ENCODE data around the gene FOXK1. TPM values are rescaled to one million over a fixed set of nuclear protein-coding genes. Genes with fewer than 3 reads are reported as not detected.

The FOXK1 gene
- total and polyA plus RNA-seq, 9 donors = 5.8 to 43.9 (median 32.6) TPM

- Histone ChIP-seq H3K27ac (no peak overlapping the region), H3K4me3 (no peak overlapping the region), H3K27me3 (no peaks in the 10 kb centered on the region), H3K4me1 (ENCODE audit: insufficient read depth) (no peaks in the 10 kb centered on the region), H3K9me3 (no peaks in the 10 kb centered on the region), H3K36me3 (no peaks in the 10 kb centered on the region)
- DNase-seq = no peak
- TF ChIP-seq EP300 (IDR thresholded peaks at IDR 0.05) (no peak), POLR2A (IDR thresholded peaks at IDR 0.05) (no peak), CTCF (IDR thresholded peaks at IDR 0.05) (no peak)
- intact Hi-C loops (cut with DNase I) = loop anchor here in 2 of 4 donors (5.0 to 10.0 kb wide), 3 partner anchors 68 to 155 kb away; partner anchors contain the start of gene RADIL (in 1 of the 2)
- 84 to 95% (median 92%) methylated on average over 14 of the region's 14 CpGs for WGBS, 3 donors
These were observed 127.6 kb downstream of the FOXK1 start for GRCh38 chr7:4809666-4810065.

- H3K27ac ChIP-seq = no peak overlapping the region
- no peak for TF ChIP-seq EP300 (IDR thresholded peaks at IDR 0.05)
- no peak for TF ChIP-seq POLR2A (IDR thresholded peaks at IDR 0.05)
- no peak for TF ChIP-seq CTCF (IDR thresholded peaks at IDR 0.05)
- peaks cover 4% of the 10 kb centered on the region for H3K4me1 ChIP-seq (ENCODE audit: insufficient read depth)
- no peak overlapping the region for H3K4me3 ChIP-seq
- H3K27me3 ChIP-seq = no peaks in the 10 kb centered on the region
- intact Hi-C loops (cut with DNase I) = no loop called here
- no peak for DNase-seq
- no peaks in the 10 kb centered on the region for H3K9me3 ChIP-seq
- 77 to 85% (median 79%) methylated on average over 14 of the region's 14 CpGs for WGBS, 3 donors
- no peaks in the 10 kb centered on the region for H3K36me3 ChIP-seq
These were observed 132.3 kb downstream of the FOXK1 start for GRCh38 chr7:4814433-4814832.

- intact Hi-C loops (cut with DNase I) = no loop called here
- 97 to 99% (median 98%) methylated on average over 14 of the region's 14 CpGs for WGBS, 3 donors
- DNase-seq = no peak
- no peaks in the 10 kb centered on the region for H3K27me3 ChIP-seq
- TF ChIP-seq EP300 (IDR thresholded peaks at IDR 0.05) (no peak), CTCF (IDR thresholded peaks at IDR 0.05) (no peak), POLR2A (IDR thresholded peaks at IDR 0.05) (no peak)
- no peaks in the 10 kb centered on the region for H3K36me3 ChIP-seq
- no peaks in the 10 kb centered on the region for H3K9me3 ChIP-seq
- H3K4me3 ChIP-seq = no peak overlapping the region
- H3K27ac ChIP-seq = no peak overlapping the region
- H3K4me1 ChIP-seq (ENCODE audit: insufficient read depth) = peaks cover 4% of the 10 kb centered on the region
These were observed 133.0 kb downstream of the FOXK1 start for GRCh38 chr7:4815121-4815520.

- TF ChIP-seq CTCF (IDR thresholded peaks at IDR 0.05) = no peak
- no peak for TF ChIP-seq POLR2A (IDR thresholded peaks at IDR 0.05)
- TF ChIP-seq EP300 (IDR thresholded peaks at IDR 0.05) = no peak
- H3K36me3 ChIP-seq = no peaks in the 10 kb centered on the region
- 82 to 88% (median 83%) methylated on average over 34 to 38 of the region's 38 CpGs for WGBS, 3 donors
These were observed 133.7 kb downstream of the FOXK1 start for GRCh38 chr7:4815609-4816418.

More at GRCh38 chr7:4815609-4816418, 133.7 kb downstream of the FOXK1 start:
- Histone ChIP-seq H3K4me1 (ENCODE audit: insufficient read depth) (peaks cover 4% of the 10 kb centered on the region), H3K27ac (no peak overlapping the region), H3K27me3 (no peaks in the 10 kb centered on the region), H3K4me3 (no peak overlapping the region), H3K9me3 (no peaks in the 10 kb centered on the region)
- intact Hi-C loops (cut with DNase I) = no loop called here
- no peak for DNase-seq

Measured in ovary (tissue), 9 donors.